Activated CD4-positive, alpha-beta T cell treated with anti-CD3 and anti-CD28 coated beads, Interleukin-2, Interleukin-6, amounts not matched to agents 100 ng/mL and 50 ng/mL, durations not matched to agents 16 hours and 8 hours (primary cell): ENCODE measurements around the gene CDH13.
A peak's percentile ranks its signal among the peaks of the same experiment; 100 is the strongest.

ENCODE experiments used
- DNase-seq: peaks from one replicate; pipeline ENCODE4 v3.0.0-alpha.2; 2020

Gene CDH13

GRCh38 chr16:83542491-83542890 lies 915.7 kb downstream of the CDH13 start:
- no peak for DNase-seq

- DNase-seq = no peak
Observed at GRCh38 chr16:83549316-83550182, 922.8 kb downstream of the CDH13 start.

GRCh38 chr16:83550183-83550569 lies 923.4 kb downstream of the CDH13 start:
- no peak for DNase-seq

GRCh38 chr16:83552228-83552627 lies 925.5 kb downstream of the CDH13 start:
- no peak for DNase-seq

GRCh38 chr16:83552930-83553329 lies 926.2 kb downstream of the CDH13 start:
- no peak for DNase-seq

- no peak for DNase-seq
Observed at GRCh38 chr16:83554096-83554495, 927.3 kb downstream of the CDH13 start.

GRCh38 chr16:83554540-83554939 lies 927.8 kb downstream of the CDH13 start:
- no peak for DNase-seq

GRCh38 chr16:83561876-83562275 lies 935.1 kb downstream of the CDH13 start:
- DNase-seq = no peak

- DNase-seq = no peak
Observed at GRCh38 chr16:83568345-83568744, 941.6 kb downstream of the CDH13 start.

- DNase-seq = no peak
Observed at GRCh38 chr16:83574388-83574787, 947.6 kb downstream of the CDH13 start.

- no peak for DNase-seq
Observed at GRCh38 chr16:83577078-83577745, 950.4 kb downstream of the CDH13 start.

GRCh38 chr16:83578171-83578570 lies 951.4 kb downstream of the CDH13 start:
- no peak for DNase-seq

- no peak for DNase-seq
Observed at GRCh38 chr16:83579027-83579426, 952.3 kb downstream of the CDH13 start.

GRCh38 chr16:83579436-83579835 lies 952.7 kb downstream of the CDH13 start:
- no peak for DNase-seq

- peak; percentile 13 for DNase-seq
Observed at GRCh38 chr16:83581082-83581481, 954.3 kb downstream of the CDH13 start.

- DNase-seq = no peak
Observed at GRCh38 chr16:83581994-83582747, 955.4 kb downstream of the CDH13 start.

- DNase-seq = no peak
Observed at GRCh38 chr16:83586036-83586435, 959.3 kb downstream of the CDH13 start.

GRCh38 chr16:83586461-83587200 lies 959.9 kb downstream of the CDH13 start:
- DNase-seq = no peak

- DNase-seq = no peak
Observed at GRCh38 chr16:83587201-83587600, 960.4 kb downstream of the CDH13 start.

GRCh38 chr16:83588070-83588469 lies 961.3 kb downstream of the CDH13 start:
- DNase-seq = no peak

GRCh38 chr16:83589576-83589975 lies 962.8 kb downstream of the CDH13 start:
- no peak for DNase-seq

- DNase-seq = no peak
Observed at GRCh38 chr16:83592778-83593177, 966.0 kb downstream of the CDH13 start.
